ENCODE data around the gene TDO2.

DNA sequence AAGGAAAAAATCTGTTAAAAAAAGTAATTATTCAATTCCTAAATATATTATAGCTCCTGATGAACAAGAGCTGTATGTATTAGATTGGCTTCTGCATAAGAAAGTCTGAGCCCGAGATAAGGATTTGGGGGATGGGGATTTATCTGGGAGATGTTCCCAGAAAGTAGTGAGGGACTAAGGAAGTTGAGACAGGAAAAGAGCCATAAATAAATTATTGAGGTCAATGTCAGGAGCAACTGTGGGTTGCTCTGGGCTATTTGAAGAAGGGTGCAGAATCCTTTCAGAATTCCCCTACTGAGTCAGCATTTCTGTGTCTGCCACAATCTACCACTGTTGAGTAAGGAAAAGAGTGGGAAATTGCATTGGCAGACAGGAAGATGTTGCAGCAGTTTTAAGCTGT lies 3.1 kb upstream of the TDO2 start:
- TF ChIP-seq, protein P1, sequence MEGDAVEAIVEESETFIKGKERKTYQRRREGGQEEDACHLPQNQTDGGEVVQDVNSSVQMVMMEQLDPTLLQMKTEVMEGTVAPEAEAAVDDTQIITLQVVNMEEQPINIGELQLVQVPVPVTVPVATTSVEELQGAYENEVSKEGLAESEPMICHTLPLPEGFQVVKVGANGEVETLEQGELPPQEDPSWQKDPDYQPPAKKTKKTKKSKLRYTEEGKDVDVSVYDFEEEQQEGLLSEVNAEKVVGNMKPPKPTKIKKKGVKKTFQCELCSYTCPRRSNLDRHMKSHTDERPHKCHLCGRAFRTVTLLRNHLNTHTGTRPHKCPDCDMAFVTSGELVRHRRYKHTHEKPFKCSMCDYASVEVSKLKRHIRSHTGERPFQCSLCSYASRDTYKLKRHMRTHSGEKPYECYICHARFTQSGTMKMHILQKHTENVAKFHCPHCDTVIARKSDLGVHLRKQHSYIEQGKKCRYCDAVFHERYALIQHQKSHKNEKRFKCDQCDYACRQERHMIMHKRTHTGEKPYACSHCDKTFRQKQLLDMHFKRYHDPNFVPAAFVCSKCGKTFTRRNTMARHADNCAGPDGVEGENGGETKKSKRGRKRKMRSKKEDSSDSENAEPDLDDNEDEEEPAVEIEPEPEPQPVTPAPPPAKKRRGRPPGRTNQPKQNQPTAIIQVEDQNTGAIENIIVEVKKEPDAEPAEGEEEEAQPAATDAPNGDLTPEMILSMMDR (conservative IDR thresholded peaks at IDR 0.05; ENCODE audit: low read depth, low read length) = no peak
- no peak for TF ChIP-seq EZH2 (IDR thresholded peaks at IDR 0.05; ENCODE audit: low read length, unreplicated experiment)
- no peak for TF ChIP-seq EZH2phosphoT487 (IDR thresholded peaks at IDR 0.05; ENCODE audit: borderline replicate concordance, low read length)

All from PC-3 (cell line).